Measurements from ENCODE around the gene RETSAT. TPM values are rescaled to one million over a fixed set of nuclear protein-coding genes. Genes with fewer than 3 reads are reported as not detected.

Gene RETSAT
- total RNA-seq, 1 donor from 2014 or later, result 38.2 TPM

DNA sequence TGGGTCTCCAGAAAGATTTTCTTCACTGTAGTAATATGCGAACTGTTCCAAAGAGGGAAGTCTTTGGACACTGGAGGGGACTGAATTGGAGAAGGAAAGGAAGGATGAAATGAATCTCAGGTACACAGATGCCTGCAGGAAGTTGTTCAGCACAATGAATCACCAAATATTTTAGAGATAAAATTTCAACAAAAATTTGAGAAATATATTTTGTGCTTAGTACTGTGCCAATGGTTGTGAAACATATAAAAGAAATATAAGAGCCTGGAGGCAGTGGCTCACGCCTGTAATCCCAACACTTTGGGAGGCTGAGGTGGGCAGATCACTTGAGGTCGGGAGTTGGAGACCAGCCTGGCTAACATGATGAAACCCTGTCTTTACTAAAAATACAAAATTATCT, 3.4 kb upstream of the RETSAT start:
- Mint-ChIP-seq H3K36me3 (ENCODE audit: low read depth, unreplicated experiment) (peaks cover 10% of the 10 kb centered on the region), H3K9me3 (ENCODE audit: unreplicated experiment) (peaks cover 2% of the 10 kb centered on the region), H3K4me1 (ENCODE audit: low read depth, unreplicated experiment) (peaks cover 10% of the 10 kb centered on the region), H3K4me3 (ENCODE audit: unreplicated experiment) (no peak overlapping the region), H3K27ac (ENCODE audit: unreplicated experiment) (no peak overlapping the region), H3K27me3 (ENCODE audit: low read depth, unreplicated experiment) (no peaks in the 10 kb centered on the region)
- peaks cover 9% of the 10 kb centered on the region for H3K4me1 ChIP-seq (ENCODE audit: insufficient read depth, low read length)
- no peak overlapping the region for H3K9ac ChIP-seq (ENCODE audit: low read length)
- H3K79me2 ChIP-seq (ENCODE audit: insufficient read depth, low read length), result peaks cover 33% of the 10 kb centered on the region
- H3K4me3 ChIP-seq (ENCODE audit: insufficient read depth, low read depth, low read length), result no peak overlapping the region
- H3K36me3 ChIP-seq (ENCODE audit: insufficient read depth, low read length), result no peaks in the 10 kb centered on the region
- H3K4me2 ChIP-seq (ENCODE audit: low read length), result no peak overlapping the region
- no peak overlapping the region for H2AFZ ChIP-seq (ENCODE audit: low read depth, low read length)
- no peaks in the 10 kb centered on the region for H3K9me3 ChIP-seq (ENCODE audit: insufficient read depth, low read depth, low read length)
- H3K27ac ChIP-seq (ENCODE audit: low read depth, low read length), result no peak overlapping the region
- no peak for DNase-seq (ENCODE audit: low read depth)
- no peak for TF ChIP-seq CTCF (IDR thresholded peaks at IDR 0.05; ENCODE audit: insufficient read depth, low read depth, low read length)
- TF ChIP-seq EZH2 (IDR thresholded peaks at IDR 0.05; ENCODE audit: insufficient read depth, low read length), result no peak
- H3K27me3 ChIP-seq (ENCODE audit: insufficient read depth, low read length), result no peaks in the 10 kb centered on the region
- no peak for FAIRE-seq
- H4K20me1 ChIP-seq (ENCODE audit: insufficient read depth, low read length), result no peaks in the 10 kb centered on the region

DNA sequence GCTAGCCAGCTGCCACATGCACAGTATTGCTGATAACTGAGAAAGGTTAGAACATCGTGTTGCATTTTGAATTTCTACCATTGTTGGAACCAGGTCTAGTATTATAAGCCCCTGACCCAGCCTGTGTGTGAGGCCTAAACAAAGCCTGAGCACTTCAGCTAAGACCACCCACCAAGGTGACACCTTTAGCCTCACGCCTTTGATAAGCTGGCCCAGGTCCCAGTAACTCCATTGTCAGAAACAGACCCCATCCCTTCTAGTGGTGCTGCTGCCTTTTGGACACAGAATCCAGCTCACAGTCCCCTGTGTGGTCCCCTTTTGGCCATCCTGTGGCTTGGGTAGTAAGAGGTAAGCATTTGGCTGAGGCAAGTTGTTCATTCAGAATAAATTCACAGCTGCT, 1.9 kb upstream of the RETSAT start:
- H3K9me3 Mint-ChIP-seq (ENCODE audit: unreplicated experiment), result no peaks in the 10 kb centered on the region
- Histone ChIP-seq H3K36me3 (ENCODE audit: insufficient read depth, low read length) (peaks cover 3% of the 10 kb centered on the region), H3K4me2 (ENCODE audit: low read length) (no peak overlapping the region), H3K9me3 (ENCODE audit: insufficient read depth, low read depth, low read length) (no peaks in the 10 kb centered on the region), H3K27ac (ENCODE audit: low read depth, low read length) (no peak overlapping the region), H2AFZ (ENCODE audit: low read depth, low read length) (no peak overlapping the region), H4K20me1 (ENCODE audit: insufficient read depth, low read length) (peaks cover 11% of the 10 kb centered on the region), H3K79me2 (ENCODE audit: insufficient read depth, low read length) (peaks cover 37% of the 10 kb centered on the region), H3K4me1 (ENCODE audit: insufficient read depth, low read length) (peaks cover 9% of the 10 kb centered on the region), H3K4me3 (ENCODE audit: insufficient read depth, low read depth, low read length) (no peak overlapping the region), H3K9ac (ENCODE audit: low read length) (no peak overlapping the region), H3K27me3 (ENCODE audit: insufficient read depth, low read length) (no peaks in the 10 kb centered on the region)
- no peak for DNase-seq (ENCODE audit: low read depth)
- FAIRE-seq, result no peak
- H3K4me3 Mint-ChIP-seq (ENCODE audit: unreplicated experiment), result peak overlapping the region; percentile 20
- TF ChIP-seq CTCF (IDR thresholded peaks at IDR 0.05; ENCODE audit: insufficient read depth, low read depth, low read length) (no peak), EZH2 (IDR thresholded peaks at IDR 0.05; ENCODE audit: insufficient read depth, low read length) (no peak)
- no peak overlapping the region for H3K27ac Mint-ChIP-seq (ENCODE audit: unreplicated experiment)
- H3K4me1 Mint-ChIP-seq (ENCODE audit: low read depth, unreplicated experiment), result peaks cover 11% of the 10 kb centered on the region
- H3K36me3 Mint-ChIP-seq (ENCODE audit: low read depth, unreplicated experiment), result peaks cover 6% of the 10 kb centered on the region
- no peaks in the 10 kb centered on the region for H3K27me3 Mint-ChIP-seq (ENCODE audit: low read depth, unreplicated experiment)

DNA sequence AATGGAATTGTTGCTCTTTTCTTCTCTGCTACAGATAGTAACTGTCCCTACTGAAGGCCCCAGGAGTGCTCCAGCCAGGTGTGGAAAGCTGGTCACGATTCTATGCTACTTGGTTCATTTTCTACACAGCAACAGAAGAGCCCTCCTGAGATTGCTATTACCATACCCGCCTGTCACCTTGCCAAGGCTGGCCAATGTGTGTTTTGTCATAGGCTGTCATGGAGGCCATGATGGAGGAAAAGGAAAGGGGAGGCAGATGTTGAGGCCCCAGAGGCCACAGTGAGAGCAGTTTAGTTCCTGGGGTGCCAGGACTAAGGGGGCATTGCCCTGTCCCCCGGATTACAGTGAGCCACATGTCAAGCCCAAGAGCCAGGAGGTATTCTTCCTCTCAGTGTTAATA, 1.2 kb upstream of the RETSAT start:
- peak overlapping the region; percentile 34 for H3K27ac Mint-ChIP-seq (ENCODE audit: unreplicated experiment)

More for the DNA sequence above, 1.2 kb upstream of the RETSAT start:
- peak overlapping the region; percentile 97 for H3K4me3 ChIP-seq (ENCODE audit: insufficient read depth, low read depth, low read length)
- peaks cover 9% of the 10 kb centered on the region for H3K4me1 ChIP-seq (ENCODE audit: insufficient read depth, low read length)
- peaks cover 11% of the 10 kb centered on the region for H3K36me3 Mint-ChIP-seq (ENCODE audit: low read depth, unreplicated experiment)
- H2AFZ ChIP-seq (ENCODE audit: low read depth, low read length), result peak overlapping the region; percentile 99
- H3K4me1 Mint-ChIP-seq (ENCODE audit: low read depth, unreplicated experiment), result peaks cover 11% of the 10 kb centered on the region
- H3K9me3 ChIP-seq (ENCODE audit: insufficient read depth, low read depth, low read length), result no peaks in the 10 kb centered on the region
- H3K9ac ChIP-seq (ENCODE audit: low read length), result peak overlapping the region; percentile 97
- TF ChIP-seq EZH2 (IDR thresholded peaks at IDR 0.05; ENCODE audit: insufficient read depth, low read length) (no peak), CTCF (IDR thresholded peaks at IDR 0.05; ENCODE audit: insufficient read depth, low read depth, low read length) (no peak)
- peak overlapping the region; percentile 98 for H3K4me2 ChIP-seq (ENCODE audit: low read length)
- no peaks in the 10 kb centered on the region for H3K9me3 Mint-ChIP-seq (ENCODE audit: unreplicated experiment)
- H3K27me3 ChIP-seq (ENCODE audit: insufficient read depth, low read length), result no peaks in the 10 kb centered on the region
- peaks cover 4% of the 10 kb centered on the region for H3K36me3 ChIP-seq (ENCODE audit: insufficient read depth, low read length)
- no peak for FAIRE-seq
- no peak overlapping the region for H3K27ac ChIP-seq (ENCODE audit: low read depth, low read length)
- peaks cover 11% of the 10 kb centered on the region for H4K20me1 ChIP-seq (ENCODE audit: insufficient read depth, low read length)
- peaks cover 37% of the 10 kb centered on the region for H3K79me2 ChIP-seq (ENCODE audit: insufficient read depth, low read length)
- no peak for DNase-seq (ENCODE audit: low read depth)
- no peaks in the 10 kb centered on the region for H3K27me3 Mint-ChIP-seq (ENCODE audit: low read depth, unreplicated experiment)
- H3K4me3 Mint-ChIP-seq (ENCODE audit: unreplicated experiment), result peak overlapping the region; percentile 99

All from astrocyte (in vitro differentiated cells and primary cell).